Transverse colon (tissue), 4 donors: ENCODE data around the gene TRIM31. TPM values are rescaled to one million over a fixed set of nuclear protein-coding genes. Genes with fewer than 3 reads are reported as not detected.
A peak's percentile ranks its signal among the peaks of the same experiment; 100 is the strongest.

ENCODE experiments used
- DNase-seq: peaks from one replicate; pipeline ENCODE4 v3.0.0-alpha.2; 2019
- H3K27ac ChIP-seq, 4 donors: fragments of 200-600 bp; sonication (generic); 2 replicates each; pipeline ENCODE4 v1.5.1; 2016 to 2018; ENCODE audit warnings: inconsistent platforms in 4 of 4
- H3K27me3 ChIP-seq: fragments of 200-600 bp; sonication (generic); 2 replicates; pipeline ENCODE4 v1.5.1; 2017; ENCODE audit warnings: inconsistent platforms
- H3K36me3 ChIP-seq, 4 donors: fragments of 200-600 bp; sonication (generic); 2 replicates each; pipeline ENCODE4 v1.5.1; 2017 to 2019; ENCODE audit warnings: inconsistent platforms in 4 of 4
- H3K4me1 ChIP-seq, 4 donors: fragments of 200-600 bp; sonication (generic); 2 replicates each; pipeline ENCODE4 v1.5.1; 2017 to 2020; ENCODE audit warnings: inconsistent platforms in 4 of 4
- H3K4me3 ChIP-seq, 4 donors: fragments of 200-600 bp; sonication (generic); 1 replicate in 1 of 4; 2 replicates in 3 of 4; pipeline versions ENCODE4 v1.5.1 to v1.6.1; 2017 to 2019; ENCODE audit warnings: inconsistent platforms in 4 of 4
- H3K9me3 ChIP-seq, 2 donors: fragments of 200-600 bp; sonication (generic); 2 replicates each; pipeline ENCODE4 v1.5.1; 2017 to 2019; ENCODE audit warnings: inconsistent platforms in 2 of 2
- CTCF ChIP-seq, 5 experiments: fragments of 200-600 bp in 3 of 5; fragments of 450-650 bp in 2 of 5; sonication (generic) in 3 of 5; IDR thresholded peaks; 1 replicate in 2 of 5; 2 replicates in 3 of 5; pipeline ENCODE4 v1.5.1; 2016 to 2017; ENCODE audit warnings: antibody characterized with exemption in 5 of 5, inconsistent platforms in 3 of 5, mild to moderate bottlenecking in 2 of 5, moderate library complexity in 1 of 5
- EP300 ChIP-seq: sonication (generic); formaldehyde crosslinking; IDR thresholded peaks from one replicate; pipeline ENCODE4 v1.6.1; 2017; ENCODE audit warnings: antibody characterized with exemption, low read depth
- POLR2A ChIP-seq: fragments of 450-650 bp; IDR thresholded peaks from one replicate; pipeline ENCODE4 v1.6.1; 2016; ENCODE audit warnings: antibody characterized with exemption, mild to moderate bottlenecking, moderate library complexity
- POLR2AphosphoS5 ChIP-seq, 3 donors: sonication (generic); formaldehyde crosslinking; IDR thresholded peaks; one replicate each; pipeline ENCODE4 v1.6.1; 2016; ENCODE audit warnings: antibody characterized with exemption in 3 of 3
- whole genome bisulfite sequencing, 2 donors: methylation state at CpG; one replicate each; pipeline ENCODE4 v1.1.5; 2018; ENCODE audit warnings: low coverage in 1 of 2; 5-methylcytosine and 5-hydroxymethylcytosine counted together
- in situ Hi-C, 4 donors: fragments of 200-750 bp; cut with MboI; loops; one replicate each; pipeline versions ENCODE4 v1.15.0 to v1.15.1; 2017; ENCODE audit warnings: low sequenced_read_pairs in 3 of 4, low pct_ligation_motif_present in 1 of 4, low pct_unique_long_range_greater_than_20kb in 1 of 4
- intact Hi-C: fragments of 100-400 bp; cut with DNase I; formaldehyde crosslinking; loops from one replicate; pipeline ENCODE4 v1.15.1; 2023; ENCODE audit warnings: low total_unique reads
- total RNA-seq, 4 donors: library from RNA; depleted of rRNA; stranded (reverse); fragments of >200 nt; gene quantifications; one replicate each; pipeline ENCODE4 v1.1.0, GENCODE V29; 2016

Gene TRIM31
- total RNA-seq, 4 donors from 2014 or later = 3.4 to 221 (median 151) TPM

- H3K4me1 ChIP-seq = peaks cover 0 to 30% (median 7%) of the 10 kb centered on the region in 4 donors
- DNase-seq = no peak
- no peaks in the 10 kb centered on the region for H3K9me3 ChIP-seq
- H3K36me3 ChIP-seq = no peaks in the 10 kb centered on the region
- 66 to 71% methylated on average over 4 to 5 of the region's 5 CpGs for WGBS, 2 donors
- in situ Hi-C loops = no loop called here
- H3K27me3 ChIP-seq = peaks cover 64% of the 10 kb centered on the region
- no peak overlapping the region for H3K4me3 ChIP-seq
- intact Hi-C loops = no loop called here
- H3K27ac ChIP-seq = no peak overlapping the region
- TF ChIP-seq CTCF (IDR thresholded peaks at IDR 0.05) (no peak), EP300 (no peak), POLR2AphosphoS5 (IDR thresholded peaks at IDR 0.05) (no peak), POLR2A (no peak)
Measured at GRCh38 chr6:30093951-30094661, 18.8 kb downstream of the TRIM31 start.

GRCh38 chr6:30092852-30093543, 19.9 kb downstream of the TRIM31 start:
- in situ Hi-C loops = no loop called here
- intact Hi-C loops = no loop called here
- no peak overlapping the region for H3K27ac ChIP-seq
- TF ChIP-seq POLR2AphosphoS5 (IDR thresholded peaks at IDR 0.05) = no peak
- peaks cover 0 to 22% (median 3%) of the 10 kb centered on the region in 4 donors for H3K4me1 ChIP-seq
- 50 to 100% methylated on average over 2 to 6 of the region's 6 CpGs for WGBS, 2 donors
- H3K27me3 ChIP-seq = peaks cover 62% of the 10 kb centered on the region
- H3K36me3 ChIP-seq = no peaks in the 10 kb centered on the region
- no peak for DNase-seq
- H3K4me3 ChIP-seq = no peak overlapping the region
- no peaks in the 10 kb centered on the region for H3K9me3 ChIP-seq

GRCh38 chr6:30091577-30092381, 21.1 kb downstream of the TRIM31 start:
- DNase-seq = peak; percentile 64
- in situ Hi-C loops = no loop called here
- WGBS, 2 donors = 17 to 30% methylated on average over 1 to 11 of the region's 11 CpGs
- peak overlapping the region; percentile 45 to 63 (median 56) for H3K27ac ChIP-seq
- H3K9me3 ChIP-seq = no peaks in the 10 kb centered on the region
- no peaks in the 10 kb centered on the region for H3K36me3 ChIP-seq
- H3K27me3 ChIP-seq = peaks cover 62% of the 10 kb centered on the region
- peaks cover 0 to 16% (median 3%) of the 10 kb centered on the region in 4 donors for H3K4me1 ChIP-seq
- TF ChIP-seq POLR2A (peak; percentile 9), EP300 (no peak)
- no peak overlapping the region for H3K4me3 ChIP-seq
- intact Hi-C loops = no loop called here

- 62 to 85% methylated on average over 2 to 5 of the region's 5 CpGs for WGBS, 2 donors
- Histone ChIP-seq H3K9me3 (no peaks in the 10 kb centered on the region), H3K27ac (no peak overlapping the region), H3K4me3 (no peak overlapping the region), H3K27me3 (peaks cover 51% of the 10 kb centered on the region), H3K4me1 (peaks cover 0 to 12% (median 3%) of the 10 kb centered on the region in 4 donors), H3K36me3 (no peaks in the 10 kb centered on the region)
- in situ Hi-C loops (no loop called here), intact Hi-C loops (no loop called here)
- TF ChIP-seq EP300 = no peak
- no peak for DNase-seq
Measured at GRCh38 chr6:30087876-30088275, 25.0 kb downstream of the TRIM31 start.

GRCh38 chr6:30077218-30077617, 35.7 kb downstream of the TRIM31 start:
- peaks cover 12 to 27% (median 22%) of the 10 kb centered on the region in 4 donors for H3K4me1 ChIP-seq
- H3K36me3 ChIP-seq = no peaks in the 10 kb centered on the region
- WGBS, 2 donors = 41 to 47% methylated on average over 4 of the region's 4 CpGs
- no peak overlapping the region for H3K4me3 ChIP-seq
- TF ChIP-seq POLR2AphosphoS5 (IDR thresholded peaks at IDR 0.05) = no peak
- no peak for TF ChIP-seq CTCF (IDR thresholded peaks at IDR 0.05)
- TF ChIP-seq EP300 = no peak
- no peak for TF ChIP-seq POLR2A
- in situ Hi-C loops (no loop called here), intact Hi-C loops (no loop called here)
- DNase-seq = no peak
- no peak overlapping the region for H3K27ac ChIP-seq
- peaks cover 76% of the 10 kb centered on the region for H3K27me3 ChIP-seq
- H3K9me3 ChIP-seq = no peaks in the 10 kb centered on the region
